ENCODE measurements around the gene CUBN. TPM values are rescaled to one million over a fixed set of nuclear protein-coding genes. Genes with fewer than 3 reads are reported as not detected.

The CUBN gene
- total and polyA plus RNA-seq, 2 of the 13 experiments (the other 11 are each of a cell fraction or from before 2014, with no cell fraction given), result 0.27 to 0.32 TPM

DNA sequence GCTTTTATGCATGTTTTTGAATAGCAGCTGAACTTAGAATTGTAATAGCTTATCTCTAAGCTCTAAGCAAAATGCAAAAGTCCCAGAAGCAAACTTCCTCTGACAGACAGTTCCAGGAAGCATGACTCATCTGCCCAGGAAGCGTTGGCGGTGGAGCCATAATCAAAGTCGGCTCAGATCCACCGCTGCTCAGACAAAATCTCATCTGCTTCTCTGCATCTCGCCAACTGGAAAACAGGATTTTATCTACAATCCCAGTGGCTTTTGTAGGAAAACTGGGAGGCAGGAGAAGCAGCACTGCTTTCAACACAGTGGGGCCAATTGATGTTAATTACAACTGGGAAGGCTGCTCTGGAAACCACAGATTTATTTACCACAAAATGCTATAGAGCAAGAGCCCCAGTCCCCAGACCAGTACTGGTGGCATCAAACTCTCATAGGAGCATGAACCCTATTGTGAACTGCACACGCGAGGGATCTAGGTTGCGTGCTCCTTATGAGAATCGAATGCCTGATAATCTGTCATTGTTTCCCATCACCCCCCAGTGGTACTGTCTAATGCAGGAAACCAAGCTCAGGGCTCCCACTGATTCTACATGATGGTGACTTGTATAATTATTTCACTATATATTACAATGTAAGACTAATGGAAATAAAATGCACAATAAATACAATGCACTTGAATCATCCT, 99.9 kb downstream of the CUBN start (continued):
- TF ChIP-seq ARID5B (CRISPR knock-in tag; IDR thresholded peaks at IDR 0.05) (peak; percentile 45), ELF1 (CRISPR knock-in tag; IDR thresholded peaks at IDR 0.05) (peak; percentile 25; the same call in 1 of the 2 replicates), FOSL2 (CRISPR knock-in tag; IDR thresholded peaks at IDR 0.05) (peak; percentile 95)

GRCh38 chr10:17029239-17029580, 100.4 kb downstream of the CUBN start:
- no peaks in the 10 kb centered on the region for H4K20me1 ChIP-seq (ENCODE audit: insufficient read depth, low read length)
- no peak for ATAC-seq
- no peak for TF ChIP-seq RAD21 (CRISPR knock-in tag; IDR thresholded peaks at IDR 0.05)
- no peak for TF ChIP-seq ZXDC (CRISPR knock-in tag; IDR thresholded peaks at IDR 0.05)
- no peak for TF ChIP-seq CC2D1A (CRISPR knock-in tag; IDR thresholded peaks at IDR 0.05)
- TF ChIP-seq, protein P1, sequence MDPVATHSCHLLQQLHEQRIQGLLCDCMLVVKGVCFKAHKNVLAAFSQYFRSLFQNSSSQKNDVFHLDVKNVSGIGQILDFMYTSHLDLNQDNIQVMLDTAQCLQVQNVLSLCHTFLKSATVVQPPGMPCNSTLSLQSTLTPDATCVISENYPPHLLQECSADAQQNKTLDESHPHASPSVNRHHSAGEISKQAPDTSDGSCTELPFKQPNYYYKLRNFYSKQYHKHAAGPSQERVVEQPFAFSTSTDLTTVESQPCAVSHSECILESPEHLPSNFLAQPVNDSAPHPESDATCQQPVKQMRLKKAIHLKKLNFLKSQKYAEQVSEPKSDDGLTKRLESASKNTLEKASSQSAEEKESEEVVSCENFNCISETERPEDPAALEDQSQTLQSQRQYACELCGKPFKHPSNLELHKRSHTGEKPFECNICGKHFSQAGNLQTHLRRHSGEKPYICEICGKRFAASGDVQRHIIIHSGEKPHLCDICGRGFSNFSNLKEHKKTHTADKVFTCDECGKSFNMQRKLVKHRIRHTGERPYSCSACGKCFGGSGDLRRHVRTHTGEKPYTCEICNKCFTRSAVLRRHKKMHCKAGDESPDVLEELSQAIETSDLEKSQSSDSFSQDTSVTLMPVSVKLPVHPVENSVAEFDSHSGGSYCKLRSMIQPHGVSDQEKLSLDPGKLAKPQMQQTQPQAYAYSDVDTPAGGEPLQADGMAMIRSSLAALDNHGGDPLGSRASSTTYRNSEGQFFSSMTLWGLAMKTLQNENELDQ (CRISPR knock-in tag; IDR thresholded peaks at IDR 0.05; ENCODE audit: borderline replicate concordance), result no peak
- no peaks in the 10 kb centered on the region for H3K27me3 ChIP-seq (ENCODE audit: control insufficient read depth in 1 of 2, insufficient read depth in 2 of 2, low read length in 2 of 2)
- BruUV-seq (replicated peaks), result no TSS peak
- H3K4me2 ChIP-seq (ENCODE audit: low read depth, low read length), result no peak overlapping the region
- POLR2A ChIA-PET, result no interaction called here
- H3K4me3 ChIP-seq (replicated peaks in 1 of 3; ENCODE audit: insufficient read depth in 1 of 3, low read depth in 2 of 3, low read length in 3 of 3), result no peak overlapping the region
- intact Hi-C loops (cut with micrococcal nuclease; ENCODE audit: unreplicated experiment), result no loop called here
- no peak overlapping the region for H3K27ac ChIP-seq (ENCODE audit: extremely low read length, insufficient read depth, low read length)
- in situ Hi-C loops (cut with HindIII; ENCODE audit: extremely low pct_ligation_motif_present, low pct_unique_long_range_greater_than_20kb), result no loop called here
- H2AFZ ChIP-seq (ENCODE audit: low read length), result no peak overlapping the region
- no peak for DNase-seq (ENCODE audit: low spot score)
- no peaks in the 10 kb centered on the region for H3K79me2 ChIP-seq (ENCODE audit: insufficient read depth, low read length)
- no peak for FAIRE-seq
- WGBS (ENCODE audit: low lambda C conversion rate), result 57% methylated on average over 4 of the region's 4 CpGs
- H3K36me3 ChIP-seq (replicated peaks in 1 of 2; ENCODE audit: control insufficient read depth in 1 of 2, insufficient read depth in 2 of 2, low read length in 2 of 2), result no peaks in the 10 kb centered on the region
- no peak overlapping the region for H3K9ac ChIP-seq (ENCODE audit: insufficient read depth, low read depth, low read length)
- CTCF ChIA-PET (ENCODE audit: low intra/inter-chr PET ratio, low total read pairs), result no interaction called here
- no peaks in the 10 kb centered on the region for H3K4me1 ChIP-seq (ENCODE audit: insufficient read depth, low read length)
- no peaks in the 10 kb centered on the region for H3K9me3 ChIP-seq (ENCODE audit: low read length)
